Measurements from ENCODE around the gene GOLGA6D.
"Not testable (repeated sequence)": the region's sequence is repeated elsewhere in the genome, so short reads cannot be mapped to it uniquely, and the experiment has no call there.

GOLGA6D gene

GRCh38 chr15:75282572-75282971 lies at the start of gene GOLGA6D:
Gene GOLGA6D (plus strand): TSS chr15:75282835. CDS start chr15:75282876, 41 bp downstream.
- not testable (repeated sequence) for DNase-seq

DNA sequence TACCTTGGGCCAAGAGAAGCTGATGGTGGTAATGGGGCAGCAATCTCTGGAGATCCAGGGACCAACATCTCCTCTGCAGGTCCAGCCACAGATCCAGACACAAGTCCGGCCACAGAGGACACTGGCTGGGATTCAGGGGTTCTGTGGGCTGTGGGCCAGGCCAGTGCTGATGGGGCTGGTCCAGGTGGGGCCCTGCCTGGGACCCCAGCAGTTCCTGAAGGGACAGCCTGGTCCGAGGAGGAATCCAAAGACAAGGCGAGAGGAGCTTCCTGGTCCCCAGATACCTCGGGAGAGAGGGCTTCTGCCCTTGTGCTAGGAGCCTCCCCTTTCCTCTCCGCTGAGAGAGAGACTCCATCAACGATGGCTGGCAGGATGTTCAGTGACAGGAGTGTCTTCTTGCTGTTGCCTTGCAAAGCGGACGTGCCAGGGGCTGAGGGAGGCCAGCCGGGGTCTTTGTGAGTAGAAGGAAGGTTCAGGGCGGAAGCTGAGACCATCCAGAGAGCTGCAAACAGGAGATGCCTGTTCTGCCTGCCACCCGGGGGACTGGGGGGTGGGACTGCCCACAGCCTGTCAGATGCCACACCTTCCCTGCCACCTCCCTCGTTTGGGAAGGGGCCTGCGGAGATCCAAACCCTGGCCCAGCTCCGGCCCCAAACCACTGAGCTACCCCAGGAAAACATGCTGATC lies 49.0 kb upstream of the GOLGA6D start:
- no peak for DNase-seq

DNA sequence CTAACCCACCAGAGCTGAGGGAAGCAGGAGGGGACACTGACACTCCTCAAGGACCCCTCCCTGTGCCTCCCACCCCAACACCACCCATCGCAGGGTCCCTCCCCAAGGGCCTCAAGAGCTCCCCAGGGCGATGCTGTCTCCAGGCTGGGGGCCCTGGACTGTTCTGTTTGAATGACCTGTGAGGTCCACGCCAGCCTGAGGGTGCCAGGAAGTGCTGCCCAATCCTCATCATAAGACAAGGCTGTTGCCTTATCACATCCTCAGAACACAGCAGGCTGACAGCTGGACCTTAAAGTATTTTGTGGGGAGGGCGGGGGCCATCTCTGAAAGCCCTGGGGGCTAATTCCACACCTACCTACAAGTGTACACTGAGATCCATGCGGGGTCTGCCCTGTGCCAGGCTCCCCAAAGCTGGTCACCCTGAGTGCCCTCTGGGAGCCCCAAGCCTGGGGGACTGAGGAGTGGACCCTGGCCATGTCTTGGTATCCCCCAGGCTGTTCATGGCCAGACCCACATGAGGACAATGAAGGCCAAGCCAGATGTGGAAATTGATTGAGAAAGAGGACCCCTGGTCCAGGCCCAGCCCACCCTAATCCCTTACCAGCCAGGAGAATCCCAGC lies 48.3 kb upstream of the GOLGA6D start:
- no peak for DNase-seq

DNA sequence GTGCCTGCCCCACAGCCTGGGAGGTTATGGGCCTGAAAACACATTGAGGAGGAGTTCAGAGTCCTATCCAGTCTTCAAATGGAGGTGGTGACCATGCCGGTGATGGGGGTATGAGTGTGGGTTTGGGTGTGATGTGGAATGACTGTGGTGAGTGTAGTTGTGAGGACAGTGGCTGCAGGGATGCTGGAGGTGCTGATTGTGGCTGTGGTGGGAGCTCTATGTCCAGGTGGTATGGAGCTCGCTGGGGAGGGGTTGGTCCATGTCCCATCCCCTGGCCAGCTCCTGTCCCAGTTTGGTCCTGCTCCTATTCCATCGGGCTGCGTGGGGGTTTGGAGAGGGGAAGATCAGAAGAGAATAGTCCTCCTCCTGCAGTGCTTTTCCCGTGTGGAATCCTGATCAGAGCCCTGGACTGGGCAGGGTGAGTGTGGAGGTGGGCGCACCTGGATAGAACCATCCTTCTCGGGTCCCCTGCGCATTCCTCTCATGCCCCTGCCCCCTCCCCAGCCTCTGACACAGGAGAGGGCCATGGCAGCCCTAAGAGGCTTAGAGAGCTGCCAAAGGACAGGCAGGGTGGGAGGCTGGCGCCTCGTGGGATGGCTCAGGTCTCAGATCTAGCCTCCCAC lies 47.5 kb upstream of the GOLGA6D start:
- no peak for DNase-seq

- DNase-seq, result no peak
Measured at GRCh38 chr15:75235760-75236729, 46.6 kb upstream of the GOLGA6D start.

GRCh38 chr15:75237316-75237982 lies 45.2 kb upstream of the GOLGA6D start:
- no peak for DNase-seq

GRCh38 chr15:75238150-75238549 lies 44.5 kb upstream of the GOLGA6D start:
- DNase-seq, result no peak

- not testable (repeated sequence) for DNase-seq
Measured at GRCh38 chr15:75245741-75246140, 36.9 kb upstream of the GOLGA6D start.

DNA sequence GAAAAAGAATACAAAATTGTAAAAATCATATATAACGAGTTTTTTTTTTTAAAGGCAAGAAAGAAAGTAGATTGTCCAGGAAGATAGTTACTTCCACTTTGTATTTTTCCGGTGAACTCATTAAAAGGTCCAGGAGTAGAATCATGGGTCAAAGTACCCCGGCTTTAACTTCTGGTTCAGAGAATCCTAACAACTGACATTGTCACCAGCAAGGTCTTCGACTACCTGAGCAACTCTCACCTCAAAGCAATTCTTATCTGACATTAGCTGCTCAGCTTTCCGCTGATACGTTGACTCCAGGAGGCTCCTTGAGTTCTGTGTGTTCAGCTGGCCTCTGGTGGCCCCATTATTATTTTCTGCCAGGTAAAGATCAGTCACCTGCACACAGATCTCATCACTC lies 33.6 kb upstream of the GOLGA6D start:
- DNase-seq, result not testable (repeated sequence)

DNA sequence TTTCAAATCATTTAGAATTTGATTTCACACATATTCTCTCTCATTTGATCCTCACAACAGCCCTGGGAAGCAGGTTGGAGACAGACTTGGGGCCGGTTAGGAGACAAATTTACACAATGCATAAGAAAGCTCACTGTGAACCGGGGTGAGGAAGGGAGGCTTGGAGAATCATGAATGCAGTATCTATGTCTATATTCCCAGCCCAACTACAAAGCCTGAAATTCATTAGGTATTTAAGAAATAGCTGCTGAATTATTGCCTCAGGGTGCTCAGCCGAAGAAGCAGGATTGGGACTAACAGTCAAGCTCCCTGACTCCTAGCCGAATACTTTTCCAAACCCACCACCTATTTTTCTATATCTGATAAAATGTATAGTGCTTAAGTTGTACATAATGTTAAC lies 32.9 kb upstream of the GOLGA6D start:
- no peak for DNase-seq

DNA sequence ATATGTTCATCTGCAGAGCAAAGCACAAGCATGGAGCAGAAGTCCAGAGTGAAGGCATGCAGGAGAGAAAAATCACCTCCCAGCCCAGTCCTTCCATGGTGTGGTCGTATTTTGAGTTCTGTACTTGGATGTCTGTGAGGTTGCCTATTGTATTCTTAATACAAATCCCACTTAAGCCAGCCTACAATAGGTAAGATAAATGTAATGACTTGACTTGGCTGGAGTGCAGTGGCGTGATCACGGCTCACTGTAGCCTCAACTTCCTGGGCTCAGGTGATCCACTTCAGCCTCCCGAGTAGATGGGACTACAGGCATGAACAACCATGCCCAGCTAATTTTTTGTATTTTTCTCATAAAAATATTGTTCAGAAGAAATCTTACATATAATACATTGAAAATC lies 31.3 kb upstream of the GOLGA6D start:
- DNase-seq, result not testable (repeated sequence)

DNA sequence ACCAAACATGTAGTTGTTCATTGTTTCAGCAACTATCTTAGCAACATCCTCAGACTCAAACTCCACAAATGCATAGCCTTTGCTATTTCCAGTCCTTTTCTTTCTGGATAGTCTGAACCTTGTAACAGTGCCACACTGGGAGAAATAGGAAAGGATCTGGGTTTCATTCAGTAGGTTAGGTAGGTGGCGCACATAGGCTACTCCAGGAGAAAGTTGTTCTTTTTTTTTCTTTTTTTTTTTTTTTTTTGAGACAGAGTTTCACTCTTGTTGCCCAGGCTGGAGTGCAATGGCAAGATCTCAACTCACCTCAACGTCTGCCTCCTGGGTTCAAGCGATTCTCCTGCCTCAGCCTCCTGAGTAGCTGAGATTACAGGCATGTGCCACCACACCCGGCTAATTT lies 30.4 kb upstream of the GOLGA6D start:
- not testable (repeated sequence) for DNase-seq

DNA sequence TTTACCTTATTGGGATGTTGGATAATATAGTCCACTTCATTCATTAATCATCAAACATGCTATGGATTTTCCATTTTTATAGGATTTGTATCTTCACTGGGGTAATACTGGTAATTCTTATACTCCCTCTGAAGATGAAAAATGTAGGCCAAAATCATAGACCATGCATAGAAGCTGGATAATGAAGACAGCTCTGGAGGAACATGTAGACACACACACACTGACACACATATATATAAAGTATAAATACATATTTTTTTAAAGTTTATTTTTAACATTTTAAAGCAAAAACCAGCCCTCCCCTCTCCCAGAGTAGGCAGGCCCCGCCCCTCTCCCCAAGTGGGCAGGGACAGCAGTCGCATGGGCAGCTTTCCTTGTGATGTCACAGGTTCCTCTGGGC lies 24.6 kb upstream of the GOLGA6D start, which contains the start of gene GOLGA6C:
TSS of gene GOLGA6C (plus strand) at position 301 of the 400 bp plus-strand sequence. CDS start 265 bp downstream, outside the sequence.
- DNase-seq, result not testable (repeated sequence)

DNA sequence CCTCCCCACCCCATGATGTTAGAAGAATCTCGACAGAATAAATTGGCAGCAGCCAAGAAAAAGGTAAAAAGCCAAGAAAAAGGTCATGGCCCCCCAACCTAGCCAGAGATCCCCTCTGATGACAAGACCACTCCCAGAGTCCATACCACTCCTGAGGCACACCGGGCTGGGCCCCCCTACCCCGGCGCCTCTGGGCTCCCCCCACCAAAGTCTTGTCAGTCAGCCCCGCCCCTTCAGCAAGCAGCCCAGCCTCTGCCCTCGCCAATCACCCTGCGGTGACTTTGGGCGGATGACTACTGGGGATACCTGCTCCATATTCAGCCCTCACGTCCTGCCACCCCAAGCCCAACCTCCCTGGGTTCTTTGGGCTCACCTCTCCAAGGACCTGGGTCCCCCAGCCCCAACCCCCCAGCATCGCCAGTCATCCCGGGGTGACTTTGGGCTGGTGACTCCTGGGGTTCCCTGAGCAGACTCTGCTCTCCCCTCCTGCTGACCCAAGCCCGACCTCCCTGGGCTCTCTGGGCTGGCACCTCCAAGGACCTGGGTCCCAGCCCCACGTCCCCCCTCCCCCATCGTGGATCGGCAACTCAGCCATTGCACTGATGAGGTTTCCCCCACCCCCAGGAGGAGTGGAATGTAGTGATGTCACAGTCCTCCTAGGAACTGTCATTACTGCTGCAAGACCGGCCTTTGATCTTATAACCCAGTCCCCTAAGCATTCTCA lies 23.9 kb upstream of the GOLGA6D start:
- DNase-seq, result not testable (repeated sequence)

GRCh38 chr15:75259873-75260272 lies 22.8 kb upstream of the GOLGA6D start:
- DNase-seq, result not testable (repeated sequence)

DNA sequence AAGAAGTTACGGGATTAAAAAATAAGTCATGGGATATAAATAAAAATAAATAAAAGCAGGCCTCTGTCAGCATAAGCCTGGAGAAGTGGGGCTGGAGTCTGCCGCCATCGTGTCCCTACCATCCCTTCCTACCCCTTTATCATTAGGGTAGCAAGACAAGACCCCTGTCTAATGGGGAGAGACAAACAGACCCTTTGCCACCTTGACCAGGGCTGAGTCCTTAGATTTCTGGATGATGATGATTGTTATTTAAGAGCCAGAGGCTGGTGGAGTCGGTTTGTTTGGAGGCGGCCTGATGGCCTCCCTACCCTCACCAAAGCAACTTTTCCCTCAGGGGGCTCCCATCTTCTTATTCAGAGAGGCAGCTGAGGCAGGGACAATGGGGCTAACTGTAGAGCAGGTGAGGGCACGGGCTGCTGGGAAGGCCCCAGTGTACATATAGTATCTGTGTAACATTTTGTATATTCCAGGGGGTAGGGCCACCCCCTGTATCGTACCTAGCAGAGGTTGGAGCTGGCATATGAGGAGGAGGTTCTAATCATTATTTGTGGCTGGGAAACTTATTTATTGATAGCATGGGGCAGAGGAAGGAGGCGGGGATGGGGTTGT lies 8.8 kb upstream of the GOLGA6D start:
- DNase-seq, result not testable (repeated sequence)

GRCh38 chr15:75274509-75275107 lies 8.0 kb upstream of the GOLGA6D start:
- DNase-seq, result not testable (repeated sequence)

- DNase-seq, result not testable (repeated sequence)
Measured at GRCh38 chr15:75275617-75276016, 7.0 kb upstream of the GOLGA6D start.

DNA sequence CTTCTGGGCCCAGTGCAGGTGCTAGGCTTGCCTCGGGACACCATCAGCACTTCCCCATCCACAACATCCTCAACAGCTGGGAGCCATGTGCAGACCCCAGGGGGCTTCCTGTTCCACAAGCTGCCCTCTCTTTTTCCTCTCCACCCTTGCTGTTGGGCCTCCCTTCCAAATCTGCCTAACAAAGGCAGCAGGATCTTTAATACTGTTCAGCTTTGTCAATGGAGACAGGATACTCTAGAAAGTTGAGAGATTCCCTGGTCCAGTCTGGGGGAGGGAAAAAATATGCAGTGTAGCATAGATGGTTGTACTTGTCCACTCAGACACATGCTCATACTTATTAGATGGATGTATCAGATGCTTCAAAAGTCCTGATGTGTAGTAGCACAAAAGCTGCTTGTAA lies 4.1 kb upstream of the GOLGA6D start:
- not testable (repeated sequence) for DNase-seq

DNA sequence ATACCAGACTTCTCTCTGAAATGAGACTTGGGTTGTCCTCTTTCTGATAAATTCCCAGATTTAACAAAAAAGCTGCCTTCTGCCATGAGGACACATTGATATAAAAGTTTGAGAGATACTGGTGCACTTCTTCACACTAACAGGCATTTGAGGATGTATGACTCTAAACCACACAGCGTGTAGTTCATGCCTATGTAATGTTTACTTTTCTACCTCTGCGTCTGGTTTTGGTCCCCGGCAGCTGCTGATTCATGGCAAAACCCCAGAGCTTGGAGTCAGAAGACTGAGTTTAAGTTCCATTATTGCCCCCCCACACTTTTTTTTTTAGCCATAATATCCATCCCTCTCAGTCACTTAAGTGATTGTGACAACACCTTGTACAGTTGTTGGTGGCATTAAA lies 1.5 kb downstream of the GOLGA6D start:
- not testable (repeated sequence) for DNase-seq

GRCh38 chr15:75293660-75294059 lies 11.0 kb downstream of the GOLGA6D start:
- DNase-seq, result not testable (repeated sequence)
